Activated naive CD4-positive, alpha-beta T cell treated with anti-CD3 and anti-CD28 coated beads for 36 hours (primary cell): Measurements from ENCODE around the gene RTL10. TPM values are rescaled to one million over a fixed set of nuclear protein-coding genes. Genes with fewer than 3 reads are reported as not detected.

ENCODE experiments used
- CTCF ChIA-PET: fragments of 350-600 bp; sonication (Branson Sonifier 250); formaldehyde crosslinking; loops from one replicate; lab custom pipeline; 2021; ENCODE audit warnings: antibody characterized with exemption; lab: Charles Lee
- DNase-seq: peaks from one replicate; pipeline ENCODE4 v3.0.0-alpha.2; 2020
- H3K27ac Mint-ChIP-seq: one replicate; pipeline ENCODE4 v1.8.0; 2021; ENCODE audit warnings: mild to moderate bottlenecking, mixed read lengths
- H3K27me3 Mint-ChIP-seq: one replicate; pipeline ENCODE4 v1.8.0; 2021; ENCODE audit warnings: low read depth, mixed read lengths
- H3K36me3 Mint-ChIP-seq: one replicate; pipeline ENCODE4 v1.8.0; 2021; ENCODE audit warnings: low read depth, mixed read lengths
- H3K4me1 Mint-ChIP-seq: one replicate; pipeline ENCODE4 v1.8.0; 2021; ENCODE audit warnings: low read depth, mixed read lengths
- H3K4me3 Mint-ChIP-seq: one replicate; pipeline ENCODE4 v1.8.0; 2021; ENCODE audit warnings: mild to moderate bottlenecking, moderate library complexity, mixed read lengths
- H3K9me3 Mint-ChIP-seq: one replicate; pipeline ENCODE4 v1.8.0; 2021; ENCODE audit warnings: mixed read lengths
- intact Hi-C: fragments of 100-400 bp; cut with micrococcal nuclease; formaldehyde crosslinking; loops from one replicate; pipeline ENCODE4 v1.15.1; 2023
- total RNA-seq, 2 experiments: library from RNA; stranded (reverse); gene quantifications; one replicate each; pipeline ENCODE4 v1.2.3, GENCODE V29; 2021

RTL10 gene
- total RNA-seq, 2 experiments from 2014 or later, result 10.9 to 11.9 TPM

- Mint-ChIP-seq H3K27me3 (no peaks in the 10 kb centered on the region), H3K9me3 (no peaks in the 10 kb centered on the region), H3K36me3 (no peaks in the 10 kb centered on the region), H3K4me1 (peaks cover 11% of the 10 kb centered on the region), H3K27ac (no peak overlapping the region), H3K4me3 (no peak overlapping the region)
- CTCF ChIA-PET, result no interaction called here
- no peak for DNase-seq
- intact Hi-C loops, result no loop called here
Observed at GRCh38 chr22:19811211-19811621, 43.5 kb downstream of the RTL10 start.

- H3K36me3 Mint-ChIP-seq, result no peaks in the 10 kb centered on the region
- intact Hi-C loops, result no loop called here
- no peaks in the 10 kb centered on the region for H3K27me3 Mint-ChIP-seq
- CTCF ChIA-PET, result no interaction called here
- peaks cover 11% of the 10 kb centered on the region for H3K4me1 Mint-ChIP-seq
- no peak overlapping the region for H3K27ac Mint-ChIP-seq
- no peaks in the 10 kb centered on the region for H3K9me3 Mint-ChIP-seq
- no peak overlapping the region for H3K4me3 Mint-ChIP-seq
- DNase-seq, result no peak
Observed at GRCh38 chr22:19810381-19811201, 44.1 kb downstream of the RTL10 start.

- Mint-ChIP-seq H3K9me3 (no peaks in the 10 kb centered on the region), H3K36me3 (peaks cover 2% of the 10 kb centered on the region), H3K4me1 (peaks cover 11% of the 10 kb centered on the region), H3K27ac (no peak overlapping the region), H3K4me3 (no peak overlapping the region), H3K27me3 (no peaks in the 10 kb centered on the region)
- intact Hi-C loops, result no loop called here
- no peak for DNase-seq
- CTCF ChIA-PET, result interaction anchor here (0.6 kb wide), 1 partner anchor 735 kb away, joined by 3 read pairs; no protein-coding TSS in a partner anchor
Observed at GRCh38 chr22:19809741-19810140, 44.9 kb downstream of the RTL10 start.

GRCh38 chr22:19808873-19809478 is 45.7 kb downstream of the RTL10 start:
- CTCF ChIA-PET, result no interaction called here
- no peak for DNase-seq
- Mint-ChIP-seq H3K4me1 (peaks cover 11% of the 10 kb centered on the region), H3K4me3 (no peak overlapping the region), H3K27ac (no peak overlapping the region), H3K9me3 (no peaks in the 10 kb centered on the region), H3K36me3 (peaks cover 2% of the 10 kb centered on the region), H3K27me3 (no peaks in the 10 kb centered on the region)
- intact Hi-C loops, result no loop called here

GRCh38 chr22:19807914-19808872 is 46.5 kb downstream of the RTL10 start:
- CTCF ChIA-PET, result interaction anchor here (0.6 kb wide), 1 partner anchor 793 kb away, joined by 3 read pairs; no protein-coding TSS in a partner anchor
- peaks cover 11% of the 10 kb centered on the region for H3K4me1 Mint-ChIP-seq
- H3K27ac Mint-ChIP-seq, result no peak overlapping the region
- no peaks in the 10 kb centered on the region for H3K27me3 Mint-ChIP-seq
- no peak overlapping the region for H3K4me3 Mint-ChIP-seq
- intact Hi-C loops, result no loop called here
- H3K9me3 Mint-ChIP-seq, result no peaks in the 10 kb centered on the region
- DNase-seq, result no peak
- H3K36me3 Mint-ChIP-seq, result peaks cover 2% of the 10 kb centered on the region

GRCh38 chr22:19807161-19807913 is 47.3 kb downstream of the RTL10 start:
- peaks cover 11% of the 10 kb centered on the region for H3K4me1 Mint-ChIP-seq
- H3K4me3 Mint-ChIP-seq, result no peak overlapping the region
- peaks cover 2% of the 10 kb centered on the region for H3K36me3 Mint-ChIP-seq
- H3K27me3 Mint-ChIP-seq, result no peaks in the 10 kb centered on the region
- no peaks in the 10 kb centered on the region for H3K9me3 Mint-ChIP-seq
- intact Hi-C loops, result no loop called here
- CTCF ChIA-PET, result interaction anchor here (0.6 kb wide), 1 partner anchor 792 kb away, joined by 3 read pairs; no protein-coding TSS in a partner anchor
- no peak overlapping the region for H3K27ac Mint-ChIP-seq
- DNase-seq, result no peak

GRCh38 chr22:19806213-19807160 is 48.2 kb downstream of the RTL10 start:
- CTCF ChIA-PET, result no interaction called here

GRCh38 chr22:19805821-19806212 is 48.9 kb downstream of the RTL10 start:
- DNase-seq, result no peak
- Mint-ChIP-seq H3K27ac (no peak overlapping the region), H3K9me3 (no peaks in the 10 kb centered on the region), H3K4me1 (peaks cover 4% of the 10 kb centered on the region), H3K36me3 (peaks cover 2% of the 10 kb centered on the region), H3K4me3 (no peak overlapping the region), H3K27me3 (no peaks in the 10 kb centered on the region)
- CTCF ChIA-PET, result no interaction called here
- intact Hi-C loops, result no loop called here

More at GRCh38 chr22:19806213-19807160, 48.2 kb downstream of the RTL10 start:
- H3K27ac Mint-ChIP-seq, result no peak overlapping the region
- no peak overlapping the region for H3K4me3 Mint-ChIP-seq
- H3K4me1 Mint-ChIP-seq, result peaks cover 11% of the 10 kb centered on the region
- no peak for DNase-seq
- no peaks in the 10 kb centered on the region for H3K9me3 Mint-ChIP-seq
- no peaks in the 10 kb centered on the region for H3K27me3 Mint-ChIP-seq
- H3K36me3 Mint-ChIP-seq, result peaks cover 2% of the 10 kb centered on the region
- intact Hi-C loops, result no loop called here

Other genes with a start within 250 kb of the RTL10 start
- under 1 TPM; 0.47 to 0.81 TPM for gene SEPTIN5, start 140.4 kb downstream of the RTL10 start, total RNA-seq
- not detected for gene GP1BB, start 131.3 kb downstream of the RTL10 start, total RNA-seq
- not detected for gene TBX1, start 94.1 kb downstream of the RTL10 start, total RNA-seq
- 1 to 10 TPM; 8.8 to 9.8 TPM for gene GNB1L, start within 50 bp of the RTL10 start, total RNA-seq
- gene COMT, start 86.9 kb upstream of the RTL10 start, total RNA-seq, result 10 to 100 TPM; 53.7 to 56.8 TPM
- 10 to 100 TPM; 22.9 to 23.6 TPM for gene TXNRD2, start 86.9 kb upstream of the RTL10 start, total RNA-seq
- gene ARVCF, start 161.9 kb upstream of the RTL10 start, total RNA-seq, result 1 to 10 TPM; 2.0 to 2.6 TPM
- 10 to 100 TPM; 16.0 to 19.0 TPM for gene TANGO2, start 166.2 kb upstream of the RTL10 start, total RNA-seq
- 10 to 100 TPM; 29.8 to 36.5 TPM for gene DGCR8, start 225.4 kb upstream of the RTL10 start, total RNA-seq